Lower leg skin (tissue), 4 donors: Measurements from ENCODE around the gene CCDC177. TPM values are rescaled to one million over a fixed set of nuclear protein-coding genes. Genes with fewer than 3 reads are reported as not detected.
A peak's percentile ranks its signal among the peaks of the same experiment; 100 is the strongest.

Source experiments
- DNase-seq, 2 donors: peaks; one replicate each; pipeline ENCODE4 v3.0.0-alpha.2; 2019; ENCODE audit warnings: low spot score in 2 of 2
- H3K4me3 ChIP-seq: fragments of 200-600 bp; sonication (generic); 2 replicates; pipeline ENCODE4 v1.5.1; 2017; ENCODE audit warnings: mild to moderate bottlenecking, low read depth; ENCODE audit not compliant: poor library complexity, severe bottlenecking
- CTCF ChIP-seq, 3 donors: fragments of 450-650 bp; IDR thresholded peaks; one replicate each; pipeline ENCODE4 v1.5.1; 2016; ENCODE audit warnings: antibody characterized with exemption in 3 of 3, mild to moderate bottlenecking in 3 of 3, moderate library complexity in 2 of 3
- POLR2A ChIP-seq, 2 donors: fragments of 450-650 bp; IDR thresholded peaks; one replicate each; pipeline ENCODE4 v1.6.1; 2016 to 2017; ENCODE audit warnings: antibody characterized with exemption in 2 of 2, mild to moderate bottlenecking in 1 of 2, moderate library complexity in 1 of 2
- WGBS, 2 donors: methylation state at CpG; one replicate each; pipeline ENCODE4 v1.1.5; 2018; 5-methylcytosine and 5-hydroxymethylcytosine counted together
- intact Hi-C: fragments of 100-400 bp; cut with DNase I; formaldehyde crosslinking; loops from one replicate; pipeline ENCODE4 v1.15.0; 2023; ENCODE audit warnings: low total_unique reads
- total RNA-seq, 4 donors: library from RNA; depleted of rRNA; stranded (reverse); fragments of >200 nt; gene quantifications; one replicate each; pipeline ENCODE4 v1.1.0, GENCODE V29; 2016

The CCDC177 gene
- total RNA-seq, 4 donors from 2014 or later: 0.12 to 0.19 TPM; not detected in 2

GRCh38 chr14:69530095-69530494, 44.6 kb downstream of the CCDC177 start:
- intact Hi-C loops: no loop called here
- TF ChIP-seq POLR2A (IDR thresholded peaks at IDR 0.05): no peak
- TF ChIP-seq CTCF (IDR thresholded peaks at IDR 0.05): no peak
- whole genome bisulfite sequencing, 2 donors: 52 to 65% methylated on average over 4 of the region's 4 CpGs
- no peak overlapping the region for H3K4me3 ChIP-seq
- peak in 1 of 2 donors; percentile 48 for DNase-seq

GRCh38 chr14:69529563-69529962, 45.1 kb downstream of the CCDC177 start:
- peak in 1 of 2 donors; percentile 60 for DNase-seq
- 84 to 92% methylated on average over 3 of the region's 3 CpGs for WGBS, 2 donors
- H3K4me3 ChIP-seq: no peak overlapping the region
- intact Hi-C loops: no loop called here
- TF ChIP-seq CTCF (IDR thresholded peaks at IDR 0.05) (no peak), POLR2A (IDR thresholded peaks at IDR 0.05) (no peak)

DNA sequence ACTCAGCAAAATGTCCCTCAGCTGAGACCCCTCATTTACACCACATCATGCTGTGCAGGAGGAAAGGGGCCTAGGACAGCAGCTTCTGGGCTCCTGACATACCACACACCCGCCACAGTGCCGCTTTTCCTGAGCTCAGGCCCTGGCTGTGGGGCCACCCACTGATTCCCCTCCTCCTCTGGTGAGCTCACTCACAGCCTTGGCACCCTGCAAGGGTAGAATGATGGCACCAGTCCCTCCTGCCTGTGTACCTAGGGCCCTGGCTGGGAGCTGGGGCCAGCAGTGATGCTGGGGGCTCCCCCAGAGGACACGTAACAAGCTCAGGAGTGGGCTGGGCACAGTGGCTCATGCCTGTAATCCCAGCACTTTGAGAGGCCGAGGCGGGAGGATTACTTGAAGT, 45.7 kb downstream of the CCDC177 start:
- intact Hi-C loops: no loop called here
- 95 to 96% methylated on average over 5 of the region's 5 CpGs for WGBS, 2 donors
- TF ChIP-seq CTCF (IDR thresholded peaks at IDR 0.05) (no peak), POLR2A (IDR thresholded peaks at IDR 0.05) (no peak)
- H3K4me3 ChIP-seq: no peak overlapping the region
- peak in 1 of 2 donors; percentile 58 for DNase-seq

DNA sequence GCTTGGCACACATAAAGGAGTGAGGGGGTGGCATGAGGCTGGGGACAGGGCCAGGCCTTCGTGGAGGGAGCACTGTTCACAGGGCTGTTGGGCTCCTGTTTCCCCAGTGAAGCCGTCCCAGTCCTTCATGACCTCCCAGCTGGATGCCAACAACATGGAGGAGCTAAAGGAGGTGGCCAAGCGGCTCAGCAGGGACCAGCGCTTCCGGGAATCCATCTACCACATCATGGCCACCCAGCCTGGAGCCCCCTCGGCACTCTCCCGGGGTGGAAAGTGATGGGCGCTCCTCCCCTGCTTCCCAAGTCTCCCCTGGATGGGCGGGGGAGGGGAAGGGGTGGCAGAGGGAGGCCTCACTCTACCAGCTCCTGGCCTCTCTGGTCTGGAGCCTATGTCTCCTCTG, 46.5 kb downstream of the CCDC177 start:
- no peak for TF ChIP-seq CTCF (IDR thresholded peaks at IDR 0.05)
- TF ChIP-seq POLR2A (IDR thresholded peaks at IDR 0.05): no peak
- intact Hi-C loops: no loop called here
- peak in 1 of 2 donors; percentile 77 for DNase-seq
- whole genome bisulfite sequencing, 2 donors: 83 to 94% methylated on average over 8 to 9 of the region's 9 CpGs
- H3K4me3 ChIP-seq: no peak overlapping the region

DNA sequence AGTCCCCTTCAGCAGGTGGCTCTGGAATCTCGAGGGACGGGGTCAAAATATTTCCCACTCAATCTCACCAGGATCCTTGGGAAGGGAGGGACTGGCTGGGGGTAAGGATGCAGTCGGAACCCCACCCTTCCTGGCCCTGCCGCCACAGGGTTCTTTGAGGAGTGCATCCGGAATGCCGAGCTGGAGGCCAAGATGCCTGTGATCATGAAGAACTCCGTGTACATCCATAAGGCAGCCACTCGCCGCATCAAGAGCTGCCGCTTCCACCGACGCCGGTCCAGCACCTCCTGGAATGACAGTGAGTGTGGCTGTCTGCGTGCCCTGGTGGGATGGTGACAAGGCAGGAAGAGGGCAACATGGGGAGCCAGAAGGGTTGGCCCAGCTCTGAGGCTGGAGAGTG, 47.0 kb downstream of the CCDC177 start:
- no peak for TF ChIP-seq CTCF (IDR thresholded peaks at IDR 0.05)
- TF ChIP-seq POLR2A (IDR thresholded peaks at IDR 0.05): no peak
- H3K4me3 ChIP-seq: no peak overlapping the region
- WGBS, 2 donors: 90 to 93% methylated on average over 14 of the region's 14 CpGs
- peak in 1 of 2 donors; percentile 77 for DNase-seq
- intact Hi-C loops: no loop called here

DNA sequence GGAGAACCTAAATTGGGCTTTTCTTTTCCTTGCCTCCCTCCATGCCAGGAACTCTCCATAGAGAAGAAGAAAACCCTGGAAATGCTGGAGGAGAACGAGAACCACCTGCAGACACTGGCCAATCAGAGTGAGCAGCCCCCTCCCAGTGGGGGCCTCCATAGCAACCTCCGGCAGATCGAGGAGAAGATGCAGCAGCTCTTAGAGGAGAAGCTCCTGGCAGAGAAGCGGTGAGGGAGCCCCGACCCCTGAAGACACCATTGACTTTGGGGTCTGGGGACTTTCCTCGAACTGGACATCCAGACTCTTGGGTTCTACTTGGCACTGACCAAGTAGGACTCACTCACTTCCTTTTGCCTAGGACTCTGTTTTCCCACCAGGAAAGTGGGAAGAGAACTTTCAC, 48.8 kb downstream of the CCDC177 start:
- DNase-seq: no peak
- H3K4me3 ChIP-seq: no peak overlapping the region
- WGBS, 2 donors: 85 to 88% methylated on average over 6 of the region's 6 CpGs
- TF ChIP-seq POLR2A (IDR thresholded peaks at IDR 0.05): no peak
- TF ChIP-seq CTCF (IDR thresholded peaks at IDR 0.05): no peak
- intact Hi-C loops: no loop called here
